GM12873 (cell line): ENCODE results near the gene PRR35.

Experiments
- CTCF ChIP-seq: IDR thresholded peaks from 2 replicates; pipeline ENCODE4 v1.5.1; 2012; ENCODE audit warnings: low read depth, mild to moderate bottlenecking, moderate library complexity, low read length, control low read depth; ENCODE audit not compliant: insufficient read depth; ENCODE audit errors: missing control alignments

The PRR35 gene

GRCh38 chr16:569445-570254 lies 9.5 kb downstream of the PRR35 start, which contains the start of gene PIGQ:
Gene PIGQ, plus strand, starts transcription at chr16:569968. Its CDS starts 4,107 bp downstream, at chr16:574075.
- TF ChIP-seq CTCF = no peak

GRCh38 chr16:572865-573650 lies 12.9 kb downstream of the PRR35 start:
- TF ChIP-seq CTCF = no peak

- TF ChIP-seq CTCF = no peak
Observed at GRCh38 chr16:574021-574760, 14.0 kb downstream of the PRR35 start.

- no peak for TF ChIP-seq CTCF
Observed at GRCh38 chr16:575354-576196, 15.4 kb downstream of the PRR35 start.

GRCh38 chr16:576197-576822 lies 16.1 kb downstream of the PRR35 start:
- TF ChIP-seq CTCF = no peak

GRCh38 chr16:576823-577201 lies 16.6 kb downstream of the PRR35 start:
- no peak for TF ChIP-seq CTCF
